GM21367 (cell line): ENCODE data around the gene HOXA1.

Experiments
- ATAC-seq: cut with Tn5 transposase; IDR thresholded peaks from one replicate; pipeline ENCODE4 v1.9.1; 2021; ENCODE audit not compliant: unreplicated experiment

Gene HOXA1

GRCh38 chr7:27106181-27106900 lies 10.5 kb upstream of the HOXA1 start:
- ATAC-seq: no peak

GRCh38 chr7:27105301-27106031 lies 9.7 kb upstream of the HOXA1 start:
- no peak for ATAC-seq

GRCh38 chr7:27104341-27105058 lies 8.7 kb upstream of the HOXA1 start:
- no peak for ATAC-seq

GRCh38 chr7:27103489-27104226 lies 7.9 kb upstream of the HOXA1 start:
- ATAC-seq: no peak

- no peak for ATAC-seq
These were observed 7.0 kb upstream of the HOXA1 start, which contains the start of gene HOXA2 for GRCh38 chr7:27102581-27103442. HOXA2 (minus strand) TSS chr7:27102683; CDS start chr7:27102500, 183 bp downstream.

- ATAC-seq: no peak
These were observed 6.3 kb upstream of the HOXA1 start for GRCh38 chr7:27101957-27102580.

- ATAC-seq: no peak
These were observed 5.6 kb upstream of the HOXA1 start for GRCh38 chr7:27101171-27101956.

- no peak for ATAC-seq
These were observed 4.9 kb upstream of the HOXA1 start for GRCh38 chr7:27100694-27101170.

GRCh38 chr7:27099453-27100370 lies 3.9 kb upstream of the HOXA1 start:
- no peak for ATAC-seq

- no peak for ATAC-seq
These were observed 3.0 kb upstream of the HOXA1 start for GRCh38 chr7:27098578-27099451.

- no peak for ATAC-seq
These were observed 2.1 kb upstream of the HOXA1 start for GRCh38 chr7:27097686-27098577.

- no peak for ATAC-seq
These were observed 1.1 kb upstream of the HOXA1 start for GRCh38 chr7:27096768-27097514.

- no peak for ATAC-seq
These were observed 527 bp downstream of the HOXA1 start for GRCh38 chr7:27095050-27095896.
